Measurements from ENCODE around the gene SLC4A2.

SLC4A2 gene

DNA sequence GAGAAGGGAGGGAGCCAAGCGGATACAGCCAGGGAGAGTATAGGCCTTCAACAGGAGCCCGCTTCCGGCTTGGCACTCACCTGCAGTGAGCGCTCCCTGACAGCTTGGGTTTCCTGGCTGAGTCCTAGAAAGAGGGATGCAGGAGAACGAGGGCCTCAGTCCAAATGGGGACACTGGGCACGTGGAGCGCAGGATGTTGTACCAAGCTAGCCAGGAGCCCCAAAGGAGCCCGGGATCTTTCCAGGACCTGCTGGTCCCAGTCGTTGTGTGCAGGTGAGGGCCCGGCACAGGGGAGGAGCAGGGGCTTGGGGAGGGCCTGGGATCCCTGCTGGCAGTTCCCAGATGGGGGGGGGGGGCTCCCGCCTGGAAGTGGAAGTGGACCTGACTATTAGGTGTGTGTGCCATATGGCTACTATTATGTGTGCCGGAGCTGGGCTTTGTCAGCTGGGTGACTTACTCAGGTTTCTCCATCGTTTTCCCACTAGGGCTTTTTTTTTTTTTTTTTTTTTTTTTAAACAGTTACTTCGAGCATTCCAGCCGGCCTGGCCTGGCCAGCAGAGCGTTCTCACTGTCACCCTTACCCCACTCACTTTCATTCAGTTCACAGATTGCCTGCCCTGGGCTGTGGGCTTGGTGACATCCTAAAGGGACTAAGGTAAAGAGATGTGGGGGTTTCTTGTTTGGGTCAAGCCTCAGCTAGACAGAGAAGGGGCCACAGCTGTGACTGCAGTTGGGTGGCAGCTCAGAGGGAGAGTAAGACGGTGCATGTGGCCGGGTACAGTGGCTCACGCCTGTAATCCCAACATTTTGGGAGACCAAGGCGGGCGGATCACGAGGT is 30.7 kb downstream of the SLC4A2 start:
- in situ Hi-C loops (cut with HindIII; ENCODE audit: low sequenced_read_pairs) = no loop called here

DNA sequence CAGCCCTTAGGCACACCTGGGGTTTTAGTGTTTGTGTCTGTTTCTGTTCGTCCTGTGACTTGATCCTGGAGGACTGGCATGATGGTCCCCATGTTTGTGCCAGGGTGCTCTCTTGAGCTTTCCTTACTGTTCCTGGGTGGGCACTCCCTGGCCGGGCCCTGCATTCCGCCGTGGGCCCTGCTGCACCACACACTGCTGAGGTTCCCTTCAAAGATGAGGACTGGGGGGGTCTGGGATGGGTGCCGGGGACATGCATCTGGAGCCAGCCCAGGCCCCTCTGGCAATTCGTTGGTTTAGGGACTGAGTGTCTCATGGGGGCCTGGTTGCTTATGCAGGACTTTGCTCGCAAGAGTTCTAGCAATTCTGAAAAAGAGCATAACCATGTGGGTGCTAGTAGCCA is 31.6 kb downstream of the SLC4A2 start:
- in situ Hi-C loops (cut with HindIII; ENCODE audit: low sequenced_read_pairs) = no loop called here

DNA sequence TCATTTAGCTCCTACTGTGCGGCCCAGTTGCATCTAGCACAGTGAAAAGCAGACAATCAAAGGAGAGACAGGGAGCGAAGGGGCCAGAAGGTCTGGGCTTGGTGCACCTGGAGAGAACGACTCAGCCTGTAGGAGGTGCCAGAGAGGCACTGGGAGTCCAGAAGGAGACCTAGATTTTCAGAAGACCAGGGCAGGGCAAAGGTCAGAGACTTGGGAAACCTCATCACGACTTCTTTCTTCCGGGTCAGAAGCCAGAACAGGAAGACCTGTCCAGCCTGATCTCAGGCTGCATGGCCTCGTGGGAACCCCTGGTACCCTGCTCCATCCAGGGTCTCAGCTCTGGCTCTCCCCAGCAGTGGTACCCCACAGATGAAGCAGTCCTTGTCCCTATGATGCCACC is 32.0 kb downstream of the SLC4A2 start:
- in situ Hi-C loops (cut with HindIII; ENCODE audit: low sequenced_read_pairs) = no loop called here

DNA sequence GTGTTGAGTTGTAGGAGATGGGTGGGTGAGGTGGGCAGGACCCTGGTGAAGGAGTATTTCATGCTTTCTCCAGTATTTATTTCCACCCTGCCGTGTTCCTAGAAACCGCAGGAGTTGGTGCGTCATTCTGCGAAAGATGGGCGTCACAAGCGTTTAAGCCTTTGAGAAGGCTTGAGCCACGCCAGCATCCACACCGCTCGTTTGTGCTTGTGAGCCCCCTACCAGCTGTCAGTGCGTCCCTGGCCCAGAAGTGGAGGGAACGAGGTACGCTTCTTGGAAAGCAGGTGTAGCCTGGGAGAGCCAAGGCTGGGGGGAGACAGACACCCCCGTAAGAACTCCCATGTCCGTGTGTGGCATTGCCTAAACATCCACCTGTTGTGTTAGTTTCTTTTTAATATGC is 32.6 kb downstream of the SLC4A2 start:
- in situ Hi-C loops (cut with HindIII; ENCODE audit: low sequenced_read_pairs) = no loop called here

DNA sequence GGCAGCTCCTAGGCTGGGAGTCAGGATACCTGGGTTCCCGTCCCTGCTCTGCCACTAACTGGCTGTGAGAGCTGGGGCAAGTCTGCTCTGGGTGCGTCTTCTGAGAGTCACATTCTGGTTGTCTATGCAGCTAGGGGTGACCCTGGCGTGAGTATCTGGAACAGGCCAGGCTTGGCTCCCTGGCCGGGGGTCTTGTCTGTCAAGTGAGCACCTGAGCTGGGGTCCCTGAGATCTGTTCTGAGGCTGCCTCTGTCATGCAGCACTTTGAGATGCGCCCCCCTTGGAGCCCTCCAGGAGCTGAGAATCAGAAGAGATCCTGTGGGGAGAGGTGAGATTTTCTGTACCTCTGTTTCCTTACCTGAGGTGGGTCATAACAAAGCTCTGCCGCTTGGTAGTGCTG is 34.4 kb downstream of the SLC4A2 start:
- in situ Hi-C loops (cut with HindIII; ENCODE audit: low sequenced_read_pairs) = no loop called here

DNA sequence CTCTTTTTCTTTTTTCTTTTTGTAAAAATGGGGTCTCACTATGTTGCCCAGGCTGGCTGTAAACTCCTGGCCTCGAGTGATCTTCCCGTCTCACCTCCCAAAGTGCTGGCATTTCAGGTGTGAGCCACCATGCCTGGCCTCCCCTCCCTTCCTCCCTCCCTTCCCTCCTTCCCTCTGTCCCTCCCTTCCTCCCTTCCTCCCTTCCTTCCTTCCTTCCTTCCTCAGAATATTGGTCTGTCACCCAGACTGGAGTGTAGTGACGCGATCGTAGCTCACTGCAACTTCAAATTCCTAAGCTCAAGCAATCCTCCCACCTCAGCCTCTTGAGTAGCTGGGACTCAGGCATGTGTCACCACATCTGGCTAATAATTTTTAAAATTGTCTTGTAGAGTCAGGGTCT is 35.3 kb downstream of the SLC4A2 start:
- in situ Hi-C loops (cut with HindIII; ENCODE audit: low sequenced_read_pairs) = no loop called here

DNA sequence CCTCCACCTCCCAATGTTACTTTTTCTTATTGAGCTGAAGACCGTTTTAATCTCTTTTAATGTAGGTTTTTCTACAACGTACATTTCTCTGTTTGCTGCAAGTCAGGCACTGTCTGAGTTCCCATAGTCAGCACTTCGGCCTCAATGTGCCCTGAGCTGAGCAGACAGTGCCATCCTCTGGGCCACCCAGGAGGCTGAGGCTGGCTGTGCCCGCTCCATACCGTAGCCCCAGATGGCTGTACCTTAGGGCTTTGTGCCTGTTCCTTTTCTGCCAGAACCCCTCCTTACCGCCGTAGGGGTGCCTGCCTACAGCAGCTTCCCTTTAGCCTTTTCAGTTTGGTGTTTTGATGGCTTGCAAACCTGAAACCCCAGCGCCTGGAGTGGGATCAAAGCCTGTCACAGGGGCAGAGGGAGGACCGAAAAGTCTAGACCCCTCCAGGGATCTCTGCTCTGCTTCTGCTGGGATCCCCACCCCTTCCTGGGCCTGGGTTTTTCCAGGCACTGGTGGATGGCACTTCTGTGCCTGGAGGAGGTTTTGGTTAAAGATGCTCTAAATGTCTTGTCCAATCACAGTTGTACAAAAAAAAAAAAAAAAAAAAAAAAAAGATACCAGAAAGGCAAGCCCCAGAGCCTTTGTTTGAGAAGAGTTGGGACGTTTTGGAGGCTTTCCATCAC is 35.9 kb downstream of the SLC4A2 start:
- in situ Hi-C loops (cut with HindIII; ENCODE audit: low sequenced_read_pairs) = no loop called here

DNA sequence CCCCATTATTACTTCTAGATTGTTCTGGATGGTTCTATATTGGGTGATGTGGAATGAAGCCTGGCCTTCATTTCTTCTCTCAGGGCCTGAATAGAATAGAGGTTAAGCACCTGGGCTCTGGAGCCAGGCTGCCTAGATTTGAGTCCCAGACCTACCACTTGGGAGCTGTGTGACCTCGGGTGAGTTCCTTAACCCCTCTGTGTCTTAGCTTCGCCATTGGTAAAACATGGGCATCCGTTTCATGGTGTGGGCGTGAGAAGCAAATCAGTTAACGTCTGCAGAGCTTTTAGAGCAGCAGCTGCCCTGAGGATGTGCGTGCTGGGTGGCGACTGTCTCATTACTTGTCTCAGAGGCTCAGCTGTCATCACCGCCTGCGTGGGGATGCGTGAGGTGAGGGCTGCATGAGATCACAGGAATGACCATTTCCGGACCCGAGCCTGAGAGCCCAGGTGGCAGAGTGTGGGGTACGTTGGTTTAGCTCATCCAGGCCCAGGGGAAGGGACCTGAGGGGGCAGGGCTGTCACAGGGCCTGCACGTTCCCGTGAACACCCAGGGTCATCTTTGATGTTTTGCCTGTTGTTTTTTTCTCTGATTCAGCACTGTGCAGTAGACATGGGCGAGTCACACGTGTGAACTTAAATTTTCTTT is 36.6 kb downstream of the SLC4A2 start:
- in situ Hi-C loops (cut with HindIII; ENCODE audit: low sequenced_read_pairs) = no loop called here

DNA sequence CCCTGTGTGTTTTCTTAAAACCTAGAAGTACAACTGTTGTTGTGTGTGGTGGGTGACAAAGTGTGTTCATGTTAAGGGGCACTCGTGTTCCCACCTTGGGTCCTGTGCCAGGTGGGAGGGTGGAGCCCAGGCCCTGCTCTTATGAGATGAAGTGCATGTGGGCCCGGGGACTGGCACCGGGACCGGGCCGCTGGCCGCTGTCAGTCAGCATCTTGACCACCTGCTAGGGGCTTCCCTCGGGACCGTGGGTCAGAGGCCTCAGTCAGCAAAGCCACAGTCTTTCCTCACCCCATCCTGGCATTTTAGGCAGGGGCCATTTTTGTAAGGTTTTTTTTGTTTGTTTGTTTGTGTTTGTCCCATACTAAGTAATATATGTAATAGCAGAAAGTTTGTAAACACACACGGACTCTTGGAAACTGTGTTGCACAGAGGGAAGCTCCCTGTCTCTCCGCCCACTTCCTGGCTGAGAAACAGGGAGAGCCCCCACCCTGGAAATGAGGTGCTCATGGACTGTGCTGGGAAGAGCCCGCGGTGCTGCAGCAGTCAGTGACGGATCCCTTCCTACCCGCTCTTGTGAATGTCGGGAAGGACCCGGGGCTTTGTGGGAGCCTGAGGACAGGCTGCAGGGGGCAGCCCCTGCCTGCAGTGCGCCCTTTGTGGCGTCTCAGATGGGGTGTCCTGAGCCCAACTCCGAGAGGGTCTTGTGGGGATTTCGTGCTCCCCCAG is 40.3 kb downstream of the SLC4A2 start:
- in situ Hi-C loops (cut with HindIII; ENCODE audit: low sequenced_read_pairs) = no loop called here

DNA sequence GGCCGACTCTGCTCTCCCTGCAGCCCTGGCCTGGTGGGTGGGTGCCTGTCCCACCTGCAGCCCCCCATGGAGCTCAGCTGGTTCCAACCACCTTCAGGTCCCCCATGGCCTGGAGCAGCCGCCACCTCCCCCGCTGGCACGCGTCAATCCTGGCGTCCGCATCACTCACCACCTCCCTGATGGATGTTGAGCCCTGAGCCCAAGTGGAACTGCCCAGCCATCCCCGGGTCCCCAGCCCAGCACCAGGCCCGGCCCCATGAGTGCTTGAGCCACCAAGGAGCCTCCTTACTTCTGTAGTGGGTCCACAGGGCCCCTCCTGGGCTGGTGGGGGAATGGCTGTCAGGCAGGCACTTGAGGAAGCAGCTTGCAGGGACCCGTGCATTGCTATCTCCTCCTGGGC is 41.5 kb downstream of the SLC4A2 start:
- in situ Hi-C loops (cut with HindIII; ENCODE audit: low sequenced_read_pairs) = no loop called here

DNA sequence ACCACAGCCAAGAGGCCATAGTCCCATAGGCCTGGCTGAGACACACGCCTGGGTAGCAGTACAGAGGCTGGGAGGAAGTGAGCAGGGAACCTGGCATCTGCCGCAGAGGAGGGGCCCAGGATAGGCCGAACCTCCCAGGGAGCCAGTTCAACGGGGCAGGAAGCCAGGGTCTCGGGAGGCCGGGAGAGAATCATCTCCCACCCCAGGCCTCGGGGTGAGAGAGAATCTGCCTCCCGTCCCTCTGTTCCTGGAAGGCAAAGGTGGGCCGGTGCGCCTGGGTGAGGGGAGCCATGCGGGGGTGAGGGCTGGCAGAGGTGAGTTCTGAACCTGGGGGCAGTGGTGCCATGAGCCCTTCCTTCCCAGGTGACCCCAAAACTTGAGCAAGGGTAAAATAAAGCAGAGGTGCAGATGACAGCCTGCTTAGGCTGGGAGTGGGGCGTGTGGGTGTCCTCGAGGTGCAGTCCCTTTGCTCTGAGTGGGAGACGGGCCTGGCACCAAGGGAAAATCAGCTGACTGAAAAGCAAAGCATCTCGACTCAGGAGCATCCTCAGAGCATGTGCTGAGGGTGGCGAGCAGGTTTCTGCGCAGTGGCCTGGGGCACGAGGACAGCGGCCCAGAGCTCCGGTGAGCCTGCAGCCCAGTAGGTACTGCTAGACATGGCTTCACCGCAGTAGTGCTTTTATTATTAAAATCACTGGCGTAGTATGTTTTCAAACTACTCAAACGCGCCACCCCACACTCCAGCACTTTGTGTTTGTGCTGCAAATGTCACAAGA is 42.4 kb downstream of the SLC4A2 start:
- in situ Hi-C loops (cut with HindIII; ENCODE audit: low sequenced_read_pairs) = no loop called here

DNA sequence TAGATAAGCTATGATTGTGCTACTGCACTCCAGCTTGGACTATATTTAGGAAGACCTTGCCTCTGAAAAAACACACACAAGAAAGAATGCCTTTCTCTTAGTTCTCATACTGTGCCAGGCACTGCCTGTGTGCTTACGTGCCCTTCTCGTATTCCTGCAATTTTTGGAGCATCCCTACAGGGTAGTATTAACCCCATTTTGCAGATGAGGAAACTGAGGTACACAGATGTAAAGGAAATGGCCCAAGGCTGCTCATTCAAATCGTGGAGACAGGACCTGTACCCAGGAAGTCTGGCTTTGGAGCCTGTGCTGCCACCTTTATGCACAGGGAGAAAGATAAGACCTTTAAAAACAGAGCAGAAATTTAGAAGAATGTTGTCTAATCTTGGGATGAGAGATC is 43.6 kb downstream of the SLC4A2 start:
- in situ Hi-C loops (cut with HindIII; ENCODE audit: low sequenced_read_pairs) = no loop called here

DNA sequence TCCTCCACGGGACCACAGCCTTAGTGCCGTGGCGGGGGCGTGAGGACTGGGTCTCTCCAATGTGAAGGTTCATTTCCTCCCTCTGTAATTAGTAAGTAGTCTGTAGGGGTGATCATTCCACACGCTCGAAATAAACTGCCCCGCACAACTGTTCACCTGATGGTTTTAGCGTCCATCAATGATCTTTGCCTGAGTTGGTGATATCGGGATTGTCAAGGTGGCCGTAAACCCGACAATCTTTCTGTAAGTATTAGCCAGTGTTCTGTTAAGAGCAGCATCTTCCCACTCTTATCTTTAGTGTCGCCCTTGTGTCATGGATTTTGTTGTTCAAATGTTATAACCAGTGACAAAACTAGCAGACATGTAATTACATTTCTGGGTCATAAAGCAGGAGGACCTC is 44.6 kb downstream of the SLC4A2 start:
- in situ Hi-C loops (cut with HindIII; ENCODE audit: low sequenced_read_pairs) = no loop called here

DNA sequence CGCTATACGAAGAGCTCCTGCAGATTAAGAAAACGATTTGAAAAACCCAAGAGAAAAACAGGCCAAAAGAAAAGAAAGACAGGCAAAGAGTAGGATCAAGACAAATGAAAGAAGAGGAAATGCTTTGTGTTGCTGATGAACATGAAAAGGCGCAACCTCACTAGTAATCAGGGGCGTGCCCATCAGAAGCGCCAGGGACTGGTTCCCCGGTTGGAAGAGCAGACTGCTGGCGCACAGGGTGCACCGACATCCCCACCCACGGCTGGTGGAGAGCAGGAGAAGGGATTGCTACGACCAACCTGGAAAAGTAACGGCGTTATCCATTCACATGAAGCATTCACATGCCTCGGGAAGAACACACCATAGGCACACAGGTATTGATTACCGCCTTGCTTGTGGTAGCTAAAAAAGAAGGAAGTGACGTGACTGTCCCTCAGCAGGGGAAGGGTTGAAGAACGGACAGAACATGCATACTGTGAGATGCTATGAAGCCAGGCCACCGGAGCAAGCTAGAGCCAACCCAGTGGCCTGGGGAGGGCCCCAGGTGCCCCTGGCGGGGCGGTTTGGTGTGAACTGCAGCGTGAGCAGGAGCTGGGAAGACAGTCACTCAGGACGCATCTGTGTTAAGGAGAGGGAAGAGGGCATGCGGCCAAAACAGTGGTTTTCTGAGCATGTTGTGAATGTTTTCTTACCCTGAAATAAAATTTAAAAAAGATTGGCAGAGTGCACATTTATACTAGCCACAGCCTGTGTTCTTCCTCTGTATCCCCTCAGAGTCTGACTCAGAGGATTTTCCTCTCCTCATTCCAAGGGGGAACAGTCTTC is 45.2 kb downstream of the SLC4A2 start:
- in situ Hi-C loops (cut with HindIII; ENCODE audit: low sequenced_read_pairs) = no loop called here

DNA sequence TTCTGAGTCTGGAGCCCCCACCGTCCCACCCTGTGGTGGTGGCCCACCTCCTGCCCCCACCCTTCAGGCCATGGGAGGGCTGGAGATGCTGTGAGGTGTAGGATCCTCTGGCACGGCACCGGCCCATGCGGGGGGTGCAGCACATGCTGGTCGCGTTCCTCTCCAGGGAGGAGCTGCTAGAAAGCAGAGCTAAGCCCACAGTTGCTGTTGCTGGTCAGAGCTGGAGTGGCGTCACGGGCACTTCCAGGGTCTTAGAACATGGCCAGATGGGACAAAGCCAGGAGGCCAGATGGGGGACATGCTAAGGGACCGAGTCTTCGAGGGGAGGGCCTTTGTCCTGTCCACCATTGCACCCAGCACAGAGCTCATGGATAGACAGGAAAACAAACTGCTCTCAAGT is 48.5 kb downstream of the SLC4A2 start:
- in situ Hi-C loops (cut with HindIII; ENCODE audit: low sequenced_read_pairs) = no loop called here

DNA sequence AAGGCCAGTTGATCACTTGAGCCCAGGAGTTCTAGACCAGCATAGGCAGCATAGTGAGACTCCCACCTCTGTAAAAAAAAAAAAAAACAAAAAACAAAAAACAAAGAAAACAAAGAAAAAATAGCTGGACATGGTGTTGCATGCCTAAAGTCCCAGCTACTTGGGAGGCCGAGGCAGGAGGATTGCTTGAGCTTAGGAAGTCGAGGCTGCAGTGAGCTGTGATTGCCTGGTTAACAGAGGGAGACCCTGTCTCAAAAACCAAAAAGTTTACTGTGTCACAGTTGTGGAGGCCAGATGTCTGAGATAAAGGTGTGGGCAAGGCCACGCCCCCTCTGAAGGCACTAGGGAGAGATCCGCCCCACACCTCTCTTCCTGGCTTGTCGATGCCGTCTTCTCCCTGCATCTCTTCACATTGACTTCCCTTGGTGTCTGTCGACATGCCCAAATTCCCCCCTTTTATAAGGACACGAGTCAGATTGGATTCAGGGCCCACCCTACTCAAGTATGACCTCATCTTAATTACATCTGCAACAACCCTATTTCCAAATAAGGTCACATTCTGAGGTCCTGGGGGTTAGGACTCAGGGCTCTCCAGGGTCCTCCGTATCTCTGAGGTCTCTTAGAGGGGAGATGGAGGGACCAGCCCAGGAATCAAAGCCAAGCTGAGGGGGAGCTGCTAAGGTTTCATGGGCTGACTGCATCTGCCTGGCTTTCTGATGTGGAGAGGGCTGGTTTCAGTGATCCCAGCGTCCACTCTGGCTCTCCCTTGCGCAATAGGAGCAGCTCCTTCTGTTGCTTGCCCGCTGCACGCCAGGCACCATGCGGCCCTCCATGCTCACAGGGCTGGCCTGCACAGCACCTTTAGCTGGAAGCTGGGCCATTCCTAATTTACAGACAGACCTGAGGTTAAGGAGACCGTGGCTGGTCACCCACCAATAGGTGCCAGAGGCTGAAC is 50.0 kb downstream of the SLC4A2 start:
- in situ Hi-C loops (cut with HindIII; ENCODE audit: low sequenced_read_pairs) = no loop called here

DNA sequence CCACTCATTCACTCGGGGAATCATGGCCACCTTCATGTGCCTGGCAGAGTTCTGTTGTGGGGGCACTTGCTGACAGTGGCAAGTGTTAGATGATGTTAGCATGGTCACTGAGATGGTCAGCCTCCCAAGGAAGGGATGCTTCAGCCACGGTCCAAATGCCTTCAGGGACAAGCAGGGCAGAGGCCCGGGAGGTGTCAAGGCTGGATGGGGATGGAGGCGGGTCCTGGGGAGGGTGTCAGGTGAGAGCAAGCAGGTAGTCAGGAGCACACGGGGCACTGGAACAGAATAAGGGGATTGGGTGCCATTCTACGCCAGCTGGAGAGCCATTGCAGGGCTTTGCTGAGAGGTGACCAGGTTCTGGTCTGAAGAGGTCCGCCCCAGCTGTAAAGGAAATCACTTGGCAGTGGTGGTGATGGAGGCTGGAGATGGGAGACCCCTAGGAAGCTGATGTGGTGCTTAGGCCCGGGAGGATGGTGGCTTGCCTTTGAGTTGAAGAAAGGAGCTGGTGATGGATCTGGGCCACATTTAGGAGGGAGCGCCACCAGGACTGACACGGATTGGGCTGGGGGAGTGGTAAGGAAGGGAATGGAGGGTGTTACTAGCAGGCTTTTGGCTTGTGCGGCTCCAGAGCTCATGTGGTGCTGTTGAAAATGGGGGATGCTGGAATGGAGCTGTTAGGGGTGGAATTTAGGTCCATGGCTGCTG is 51.0 kb downstream of the SLC4A2 start:
- in situ Hi-C loops (cut with HindIII; ENCODE audit: low sequenced_read_pairs) = no loop called here
